ENCODE data around the gene MYL1.

- TF ChIP-seq REST (IDR thresholded peaks at IDR 0.05; ENCODE audit: low read depth) (no peak), TCF12 (IDR thresholded peaks at IDR 0.05; ENCODE audit: low read depth) (no peak), CREB1 (IDR thresholded peaks at IDR 0.05; ENCODE audit: low read depth) (no peak)
These were observed 37.8 kb downstream of the MYL1 start for GRCh38 chr2:210277133-210277532.
